ENCODE data around the gene GRWD1.
A peak's percentile ranks its signal among the peaks of the same experiment; 100 is the strongest.
"Not testable (repeated sequence)": the region's sequence is repeated elsewhere in the genome, so short reads cannot be mapped to it uniquely, and the experiment has no call there.

The GRWD1 gene

DNA sequence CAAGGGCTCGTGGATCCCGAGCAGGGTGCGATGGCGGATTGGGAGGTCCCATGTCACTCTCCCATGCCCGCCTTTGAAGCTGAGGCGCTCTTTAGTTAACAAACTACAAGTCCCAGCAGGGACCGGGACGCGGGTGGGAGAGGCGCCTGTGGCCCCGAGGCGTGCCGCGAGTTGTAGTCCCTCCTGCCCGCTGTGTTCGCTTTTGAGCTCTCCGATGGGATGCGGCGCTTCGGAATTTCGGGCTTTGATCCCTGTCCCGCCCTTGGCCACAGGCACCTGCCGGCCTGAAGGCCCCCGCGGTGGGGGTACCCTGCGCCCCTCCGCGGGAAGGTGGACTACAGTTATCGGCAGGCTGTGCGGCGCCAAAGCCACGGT, 34.4 kb downstream of the GRWD1 start:
- peak; percentile 13 for DNase-seq (ENCODE audit: low read depth)

DNA sequence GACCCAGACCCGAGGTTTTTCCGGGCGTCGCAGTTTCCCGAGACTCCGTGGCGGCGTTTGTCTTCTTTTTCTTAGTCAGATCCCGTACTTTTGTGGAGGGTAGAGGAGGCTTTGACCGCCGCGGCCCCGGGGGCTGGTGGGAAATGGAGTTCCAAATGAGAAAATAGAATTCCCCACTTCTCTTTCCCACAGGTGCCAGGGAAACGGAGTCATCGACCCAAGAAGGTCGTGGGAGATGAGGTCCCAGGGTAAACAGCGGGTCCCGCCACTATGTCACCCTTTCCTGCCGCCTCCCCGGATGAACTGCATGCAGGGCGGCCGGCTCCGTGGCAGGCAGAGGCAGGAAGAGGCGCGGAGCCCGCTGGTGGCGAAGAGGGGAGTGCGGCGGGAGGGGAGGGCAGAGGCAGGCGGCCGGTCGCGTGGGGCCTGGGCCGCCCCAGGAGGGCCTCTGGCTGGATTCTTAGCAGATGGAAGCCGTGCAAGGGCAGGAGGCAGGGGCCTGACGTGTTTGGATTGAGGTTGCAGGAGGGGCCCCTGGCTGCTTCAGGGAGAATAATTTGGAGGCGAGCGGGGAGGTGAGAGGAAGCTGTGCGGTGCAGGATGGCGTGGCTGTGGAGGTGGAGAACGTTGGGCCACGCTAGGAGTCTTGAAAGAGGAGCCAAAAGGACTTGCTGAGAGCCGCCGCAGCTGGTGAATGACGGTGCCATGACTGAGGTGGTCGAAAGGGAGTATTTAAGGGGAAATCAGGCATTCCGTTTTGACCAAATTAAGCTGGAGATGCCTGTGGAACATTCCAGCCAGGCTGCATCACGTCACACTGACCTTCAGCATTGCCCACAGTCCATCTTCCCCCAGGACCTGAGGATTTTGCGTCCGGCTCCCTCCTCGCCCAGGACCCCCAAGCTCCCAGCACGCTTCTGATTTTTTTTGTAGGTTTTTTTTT, 35.0 kb downstream of the GRWD1 start:
- DNase-seq (ENCODE audit: low read depth), result peak; percentile 29

DNA sequence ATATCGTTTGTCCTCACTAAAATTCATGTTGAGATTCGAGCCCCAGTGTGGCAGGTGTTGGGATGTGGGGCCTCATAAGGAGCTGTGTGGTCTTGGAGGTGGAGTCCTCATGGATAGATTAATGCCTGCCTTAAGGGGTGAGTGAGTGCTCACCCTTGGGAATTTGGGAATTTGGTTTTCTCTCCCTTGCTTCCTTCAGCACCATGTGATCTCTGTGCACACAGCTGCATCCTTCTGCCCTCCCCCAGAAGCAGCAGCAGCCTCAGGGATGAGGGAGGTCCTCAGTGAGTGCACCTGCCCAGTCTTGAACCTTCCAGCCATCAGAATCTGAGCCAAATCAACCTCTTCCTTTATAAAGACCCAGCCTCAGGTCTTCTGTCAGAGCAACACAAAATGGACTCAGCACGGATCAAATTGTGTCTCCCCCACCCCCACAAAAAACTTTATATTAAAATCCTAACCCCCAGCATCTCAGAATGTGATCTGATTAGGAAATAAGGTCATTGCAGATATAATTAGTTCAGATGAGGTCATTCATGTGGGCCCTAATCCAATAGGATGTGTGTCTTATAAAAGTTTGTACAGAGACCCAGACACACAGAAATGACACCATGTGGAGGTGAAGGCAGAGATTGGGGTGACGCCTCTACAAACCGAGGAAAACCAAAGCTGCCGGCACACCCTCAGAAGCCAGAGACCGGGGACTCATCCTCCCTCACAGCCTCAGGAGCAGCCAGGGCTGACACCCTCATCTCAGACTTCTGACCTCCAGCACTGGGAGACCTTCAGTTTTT, 36.3 kb downstream of the GRWD1 start:
- no peak for DNase-seq (ENCODE audit: low read depth)

DNA sequence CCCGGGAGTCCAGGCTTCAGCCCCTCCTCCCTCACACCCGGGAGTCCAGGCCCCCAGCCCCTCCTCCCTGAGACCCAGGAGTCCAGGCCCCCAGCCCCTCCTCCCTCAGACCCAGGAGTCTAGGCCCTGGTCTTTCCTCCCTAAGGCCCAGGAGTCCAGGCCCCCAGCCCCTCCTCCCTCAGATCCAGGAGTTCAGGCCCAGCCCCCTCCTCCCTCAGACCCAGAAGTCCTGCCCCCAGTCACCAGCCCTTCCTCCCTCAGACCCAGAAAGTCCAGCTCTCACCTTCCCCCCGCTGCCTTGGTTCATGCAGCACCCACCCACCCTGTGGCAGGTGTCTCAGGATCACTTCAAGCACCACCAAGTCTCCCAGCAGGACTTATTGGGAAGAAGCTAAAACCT, 37.5 kb downstream of the GRWD1 start:
- DNase-seq (ENCODE audit: low read depth), result no peak

DNA sequence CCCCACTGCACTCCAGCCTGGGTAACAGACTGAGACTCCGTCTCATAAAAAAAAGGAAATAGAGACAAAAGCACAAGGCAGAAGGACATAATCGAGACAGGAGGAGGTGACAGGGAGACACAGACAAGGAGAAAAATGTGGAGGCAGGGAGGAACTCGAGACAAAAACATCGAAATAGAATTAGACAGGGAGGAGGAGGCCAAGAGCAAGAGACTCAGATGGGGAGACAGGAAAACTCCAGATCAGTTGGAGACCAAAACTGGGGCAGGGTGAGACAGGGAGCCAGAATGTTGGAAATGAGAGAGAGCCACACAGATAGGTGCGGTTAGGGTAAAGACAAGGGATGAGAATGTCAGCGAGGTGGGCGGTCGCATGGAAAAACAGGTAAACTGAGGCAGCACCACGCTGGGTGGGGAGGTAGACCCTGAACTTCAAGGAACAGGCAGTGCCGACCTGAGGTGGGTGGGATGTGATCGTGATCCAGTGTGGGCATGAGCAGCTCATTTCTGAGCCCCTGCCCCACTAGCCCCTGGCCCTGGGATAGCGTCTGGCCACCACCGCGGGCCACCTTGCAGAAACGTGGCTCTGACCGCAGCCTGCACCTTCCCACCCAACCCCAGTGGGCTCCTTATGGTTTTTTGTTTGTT, 38.6 kb downstream of the GRWD1 start:
- no peak for DNase-seq (ENCODE audit: low read depth)

DNA sequence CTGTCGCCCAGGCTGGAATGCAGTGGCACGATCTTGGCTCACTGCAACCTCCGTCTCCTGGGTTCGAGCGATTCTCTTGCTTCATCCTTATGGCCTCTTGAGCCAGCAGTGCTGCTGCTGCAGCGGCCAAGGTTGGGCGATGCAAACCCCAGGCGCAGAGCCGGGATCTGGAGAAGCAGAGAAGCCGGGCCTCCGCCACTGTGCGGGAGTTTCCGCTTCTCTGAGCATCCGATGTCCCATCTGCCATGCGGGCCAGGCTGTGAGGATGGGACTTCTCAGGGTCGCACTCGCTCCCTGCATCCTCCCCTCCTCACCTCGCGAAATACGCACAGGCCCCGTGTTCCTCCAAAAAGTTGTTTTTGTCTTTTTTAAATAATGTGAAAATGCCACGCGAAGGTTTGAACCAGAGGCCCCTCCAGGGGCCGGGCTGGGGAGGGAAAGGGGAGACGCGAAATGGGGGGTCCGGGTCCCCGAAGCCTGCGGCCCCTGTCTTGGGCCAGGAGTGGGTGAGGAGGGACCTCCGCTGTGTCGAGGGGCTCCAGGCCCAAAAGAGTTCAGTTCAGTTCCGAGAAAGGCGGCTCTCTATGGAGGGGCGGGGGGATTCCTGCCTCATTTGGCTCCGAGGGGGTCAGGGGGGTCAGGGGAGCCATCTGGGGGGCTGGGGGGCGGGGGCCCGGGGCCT, 39.3 kb downstream of the GRWD1 start:
- no peak for DNase-seq (ENCODE audit: low read depth)

DNA sequence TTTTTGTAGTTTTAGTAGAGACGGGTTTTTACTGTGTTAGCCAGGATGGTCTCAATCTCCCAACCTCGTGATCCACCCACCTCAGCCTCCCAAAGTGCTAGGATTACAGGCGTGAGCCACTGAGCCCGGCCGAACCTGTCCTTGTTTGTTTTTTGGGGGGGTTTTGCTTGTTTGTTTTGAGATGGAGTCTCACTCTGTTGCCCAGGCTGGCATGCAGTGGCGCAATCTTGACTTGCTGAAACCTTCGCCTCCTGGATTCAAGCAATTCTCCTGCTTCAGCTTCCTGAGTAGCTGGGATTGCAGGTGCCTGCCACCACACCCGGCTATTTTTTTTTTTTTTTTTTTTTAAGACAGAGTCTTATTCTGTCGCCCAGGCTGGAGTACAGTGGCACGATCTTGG, 40.9 kb downstream of the GRWD1 start:
- not testable (repeated sequence) for DNase-seq (ENCODE audit: low read depth)

DNA sequence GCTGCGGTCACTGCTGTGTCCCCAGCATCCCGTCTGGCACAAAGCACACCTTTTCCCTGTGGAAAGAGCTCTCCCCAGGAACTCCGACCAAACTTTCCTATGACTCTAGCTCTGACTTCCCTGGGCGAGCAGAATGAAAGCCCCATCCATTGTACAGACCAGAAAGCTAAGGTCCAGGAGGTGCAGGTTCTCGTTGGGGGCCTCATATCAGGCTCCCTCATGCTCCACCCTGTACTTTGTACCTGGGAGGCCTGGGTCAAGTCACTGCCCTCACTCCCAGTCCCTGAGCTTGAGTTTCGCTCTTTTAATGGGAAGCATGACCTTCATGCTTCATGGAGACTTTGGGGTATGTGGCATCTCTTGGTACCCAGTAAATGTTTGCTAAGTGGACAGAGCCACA, 41.8 kb downstream of the GRWD1 start:
- no peak for DNase-seq (ENCODE audit: low read depth)

DNA sequence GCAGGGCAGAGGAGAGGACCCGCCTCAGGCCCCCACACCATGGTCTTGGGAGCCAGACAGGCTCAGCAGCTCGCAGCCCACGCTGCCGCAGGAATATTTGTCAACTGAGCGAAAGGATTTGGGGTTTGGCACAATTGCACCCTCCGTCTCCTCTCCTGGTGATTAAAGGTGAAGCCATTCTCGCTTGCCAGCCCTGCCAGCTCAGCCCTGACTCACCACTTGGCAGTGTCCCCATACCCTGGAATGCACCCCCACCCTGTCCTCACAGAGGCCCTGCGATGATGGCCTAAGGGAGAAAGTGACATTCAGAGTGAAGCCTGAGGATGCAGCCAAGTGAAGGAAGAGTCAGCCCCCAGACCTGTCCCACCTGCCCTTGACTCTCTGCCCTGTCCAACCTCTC, 42.2 kb downstream of the GRWD1 start:
- no peak for DNase-seq (ENCODE audit: low read depth)

DNA sequence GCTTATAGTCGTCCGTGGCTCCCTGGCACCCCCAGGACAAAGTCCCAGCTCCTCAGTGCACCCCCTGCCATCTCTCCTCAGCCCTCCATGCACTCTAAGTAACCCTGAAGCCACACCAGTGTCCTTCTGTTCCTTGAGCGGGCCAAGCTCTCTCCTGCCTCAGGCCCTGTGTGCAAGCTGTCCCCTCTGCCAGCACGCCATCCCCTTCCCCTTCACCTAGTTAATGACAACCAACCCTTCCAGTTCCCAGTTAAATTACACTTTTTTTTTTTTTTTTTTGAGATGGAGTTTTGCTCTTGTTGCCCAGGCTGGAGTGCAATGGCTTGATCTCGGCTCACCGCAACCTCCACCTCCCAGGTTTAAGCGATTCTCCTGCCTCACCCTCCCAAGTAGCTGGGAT, 42.7 kb downstream of the GRWD1 start:
- not testable (repeated sequence) for DNase-seq (ENCODE audit: low read depth)

DNA sequence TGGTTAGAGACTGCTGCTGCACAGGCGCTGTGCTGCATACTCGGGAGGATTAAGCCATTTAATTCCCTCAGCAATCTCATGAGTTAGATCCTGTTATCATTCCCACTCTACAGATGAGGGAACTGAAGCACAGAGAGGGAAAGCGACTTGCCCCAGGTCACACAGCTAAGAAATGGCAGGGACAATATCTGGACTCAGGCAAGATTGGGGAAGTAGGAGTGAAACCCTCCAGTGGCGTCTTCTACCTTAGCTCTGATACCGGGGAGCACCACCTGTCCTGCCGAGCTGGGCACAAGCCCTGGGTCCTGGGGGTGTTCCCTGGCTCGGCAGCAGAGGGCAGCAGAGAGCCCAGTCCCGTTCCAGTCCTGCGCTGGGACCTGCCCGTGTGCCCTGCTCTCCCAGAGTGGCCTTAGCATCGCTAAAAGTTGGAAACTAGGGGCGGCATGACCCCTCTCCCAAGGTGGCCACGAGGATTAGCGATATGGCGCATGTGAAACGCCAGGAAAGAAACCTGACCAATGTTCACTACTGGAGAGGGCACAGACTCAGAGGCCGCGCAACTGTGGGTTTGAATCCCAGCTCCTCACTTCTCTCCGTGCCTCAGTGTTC, 43.9 kb downstream of the GRWD1 start:
- DNase-seq (ENCODE audit: low read depth), result peak; percentile 75

DNA sequence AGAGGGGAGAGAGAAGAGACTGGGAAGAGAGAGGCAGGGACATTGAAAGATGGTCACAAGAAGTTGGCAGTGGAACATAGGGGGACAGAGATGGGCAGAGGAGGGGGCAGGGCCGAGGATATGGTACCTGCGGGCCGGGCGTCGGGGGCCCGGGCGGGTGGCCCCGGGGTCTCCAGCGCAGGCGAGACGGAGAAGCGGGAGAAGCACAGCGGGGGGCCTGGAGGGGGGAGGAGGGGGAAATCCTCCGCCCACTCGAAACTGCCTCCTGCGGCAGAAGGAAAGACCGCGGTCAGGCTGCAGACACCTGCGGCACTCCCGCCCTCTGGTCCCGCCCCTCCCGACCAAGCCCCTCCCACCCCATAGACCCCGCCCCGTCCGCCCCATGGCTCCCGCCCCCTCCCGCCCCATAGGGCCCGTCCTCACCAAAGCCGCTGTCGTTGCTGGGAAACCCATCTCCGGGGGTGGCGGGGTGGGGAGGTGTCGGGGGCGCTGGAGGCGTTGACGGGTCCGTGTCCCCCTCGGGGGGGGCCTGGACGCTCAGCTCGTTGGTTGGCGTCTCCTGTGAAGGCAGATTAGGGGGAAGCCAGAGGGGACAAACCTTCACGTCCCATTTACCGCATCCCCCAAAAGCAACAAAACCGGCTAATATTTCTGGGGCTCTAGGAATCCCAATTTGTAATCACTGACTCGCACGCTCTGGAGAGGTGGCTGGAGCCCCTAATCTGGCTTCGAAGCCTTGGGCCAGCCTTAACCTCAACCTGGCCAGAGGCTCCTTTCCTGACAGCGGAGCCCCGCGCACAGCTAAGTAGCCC, 45.4 kb downstream of the GRWD1 start:
- DNase-seq (ENCODE audit: low read depth), result peak; percentile 44

DNA sequence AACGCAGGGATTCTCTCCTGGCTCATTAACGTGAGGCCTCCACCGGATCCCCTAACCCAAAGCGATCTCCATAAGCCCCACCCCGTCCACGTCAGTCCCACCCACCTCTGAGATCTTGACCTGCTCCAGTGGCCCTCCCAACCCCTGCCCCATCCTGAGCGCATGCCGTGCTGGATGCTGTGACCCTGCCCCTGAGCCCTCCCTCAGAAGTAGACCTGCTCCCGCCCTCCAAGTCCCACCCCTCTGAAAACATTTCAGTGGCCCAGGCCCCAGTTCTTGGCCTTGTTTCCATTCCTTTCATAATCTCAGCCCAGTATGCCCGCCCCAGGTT, 46.0 kb downstream of the GRWD1 start:
- DNase-seq (ENCODE audit: low read depth), result no peak

DNA sequence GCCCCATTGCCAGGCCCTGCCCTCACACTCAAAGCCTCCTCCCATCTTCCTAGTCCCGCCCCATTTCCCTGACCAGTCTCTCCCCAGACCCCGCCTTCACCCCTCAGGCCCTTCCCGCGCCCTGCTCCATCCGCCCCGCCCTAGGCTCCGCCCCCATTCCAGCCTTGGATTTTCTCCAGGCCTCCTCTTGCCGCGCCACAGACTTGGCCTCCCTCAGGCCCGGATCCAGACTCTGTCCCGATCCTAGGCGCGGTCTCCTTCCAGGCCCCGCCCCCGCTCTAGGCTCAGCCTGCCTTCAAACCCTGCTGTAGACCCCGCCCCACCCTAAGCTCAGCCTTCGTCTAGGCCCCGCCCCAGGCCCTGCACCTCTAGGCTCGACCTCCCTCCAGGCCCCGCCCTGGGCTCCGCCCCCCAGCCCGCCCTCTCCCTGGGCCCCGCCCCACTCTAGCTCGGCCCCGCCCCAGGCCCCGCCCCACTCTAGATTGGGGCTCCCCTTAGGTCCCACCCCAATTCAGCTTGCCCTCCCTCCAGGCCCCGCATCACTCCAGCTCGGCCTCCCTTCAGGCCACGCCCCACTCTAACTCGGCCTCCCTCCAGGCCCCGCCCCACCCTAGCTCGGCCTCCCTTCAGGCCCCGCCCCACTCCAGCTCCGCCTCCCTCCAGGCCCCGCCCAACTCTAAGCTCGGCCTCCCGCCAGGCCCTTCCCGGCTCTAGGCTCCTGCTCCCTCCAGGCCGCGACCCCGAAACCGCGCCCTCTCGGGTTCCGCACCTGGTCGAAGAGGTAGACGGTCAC, 47.3 kb downstream of the GRWD1 start:
- DNase-seq (ENCODE audit: low read depth), result peak; percentile 69

DNA sequence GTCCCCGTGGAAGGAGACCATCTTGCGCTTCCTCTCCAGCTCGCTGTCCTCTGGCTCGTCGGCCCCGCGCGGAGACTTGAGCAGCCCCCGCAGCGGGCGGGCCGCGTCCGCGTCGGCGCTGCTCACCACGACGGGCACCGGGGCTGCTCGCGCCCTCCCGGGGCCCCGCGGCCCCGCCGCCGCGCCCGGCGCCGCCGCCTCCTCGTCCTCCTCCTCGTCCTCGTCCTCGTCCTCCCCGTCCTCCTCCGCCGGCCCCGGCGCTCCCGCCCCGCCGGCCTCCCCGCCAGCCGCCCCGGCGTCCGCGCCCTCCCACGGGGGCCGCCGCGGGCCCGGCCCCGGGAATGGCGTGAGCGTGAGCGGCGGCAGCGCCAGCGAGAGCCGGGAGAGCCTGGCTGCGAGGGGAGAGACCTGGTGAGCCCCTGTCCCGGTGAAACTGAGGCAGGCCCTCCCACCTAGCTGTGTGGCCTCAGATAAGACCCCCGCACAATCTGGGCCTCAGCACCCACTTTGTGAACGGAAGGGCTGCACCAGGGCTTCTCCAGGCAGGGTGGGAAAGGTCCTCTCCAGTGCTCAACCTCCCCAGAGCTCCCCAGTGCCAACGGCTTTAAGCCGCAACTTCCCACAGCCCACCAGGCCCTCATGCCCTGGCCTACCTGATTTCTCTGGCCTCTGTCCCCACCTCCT, 48.1 kb downstream of the GRWD1 start:
- no peak for DNase-seq (ENCODE audit: low read depth)

DNA sequence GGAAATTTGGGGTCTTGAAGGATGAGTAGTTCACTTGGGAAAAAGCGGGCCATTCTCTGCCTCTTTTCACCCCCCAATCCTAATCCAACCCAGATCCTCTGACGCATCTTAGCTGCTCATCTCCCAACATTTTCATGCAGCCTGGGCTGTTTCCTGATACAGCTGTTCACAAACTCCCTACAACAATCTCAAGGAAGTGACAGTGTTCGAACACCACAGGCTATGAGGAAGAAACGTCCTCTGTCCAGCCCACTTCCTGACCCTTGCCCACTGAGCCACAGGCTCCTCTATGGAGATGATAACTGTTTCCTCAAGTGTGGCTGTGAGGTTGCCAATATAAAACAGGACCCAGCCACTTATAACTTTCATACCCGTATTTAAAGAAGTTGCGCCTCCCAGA, 49.6 kb downstream of the GRWD1 start:
- no peak for DNase-seq (ENCODE audit: low read depth)

DNA sequence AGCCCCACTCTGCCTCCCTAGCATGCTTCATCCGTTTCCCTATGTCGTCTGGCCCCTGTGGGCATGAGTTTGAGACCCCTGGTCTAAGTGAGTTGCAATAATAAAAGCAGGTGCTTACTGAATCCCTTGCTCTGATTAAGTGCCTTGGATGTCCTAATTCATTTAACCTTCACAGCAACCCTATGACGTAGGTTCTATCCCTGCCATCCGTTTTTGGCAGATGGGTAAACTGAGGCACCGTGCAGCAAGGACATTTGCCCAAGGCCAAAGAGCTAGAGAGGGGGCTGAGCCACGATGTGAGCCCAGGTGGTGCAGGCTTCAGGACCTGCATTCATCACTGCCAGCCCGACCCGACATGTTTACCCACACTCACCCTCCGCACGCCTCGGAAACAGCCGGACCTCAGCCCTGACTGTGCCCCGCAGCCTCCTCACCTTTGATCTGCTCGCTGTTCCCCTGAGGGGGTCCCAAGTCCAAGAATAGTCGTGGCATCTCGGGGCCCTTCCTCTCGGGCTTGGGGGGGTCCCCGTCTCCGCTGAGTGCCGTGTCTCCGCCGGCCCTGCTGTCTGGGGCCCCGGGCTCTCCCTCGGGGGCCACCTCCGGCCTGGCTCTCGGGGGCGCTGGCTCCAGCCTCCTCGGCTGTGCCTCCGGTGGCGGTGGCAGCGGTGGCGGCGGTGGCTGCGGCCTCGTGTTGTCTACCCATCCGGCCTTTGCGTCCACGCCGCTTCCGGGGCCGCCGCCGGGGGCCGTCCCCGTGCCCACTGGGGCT, 51.4 kb downstream of the GRWD1 start:
- DNase-seq (ENCODE audit: low read depth), result no peak

DNA sequence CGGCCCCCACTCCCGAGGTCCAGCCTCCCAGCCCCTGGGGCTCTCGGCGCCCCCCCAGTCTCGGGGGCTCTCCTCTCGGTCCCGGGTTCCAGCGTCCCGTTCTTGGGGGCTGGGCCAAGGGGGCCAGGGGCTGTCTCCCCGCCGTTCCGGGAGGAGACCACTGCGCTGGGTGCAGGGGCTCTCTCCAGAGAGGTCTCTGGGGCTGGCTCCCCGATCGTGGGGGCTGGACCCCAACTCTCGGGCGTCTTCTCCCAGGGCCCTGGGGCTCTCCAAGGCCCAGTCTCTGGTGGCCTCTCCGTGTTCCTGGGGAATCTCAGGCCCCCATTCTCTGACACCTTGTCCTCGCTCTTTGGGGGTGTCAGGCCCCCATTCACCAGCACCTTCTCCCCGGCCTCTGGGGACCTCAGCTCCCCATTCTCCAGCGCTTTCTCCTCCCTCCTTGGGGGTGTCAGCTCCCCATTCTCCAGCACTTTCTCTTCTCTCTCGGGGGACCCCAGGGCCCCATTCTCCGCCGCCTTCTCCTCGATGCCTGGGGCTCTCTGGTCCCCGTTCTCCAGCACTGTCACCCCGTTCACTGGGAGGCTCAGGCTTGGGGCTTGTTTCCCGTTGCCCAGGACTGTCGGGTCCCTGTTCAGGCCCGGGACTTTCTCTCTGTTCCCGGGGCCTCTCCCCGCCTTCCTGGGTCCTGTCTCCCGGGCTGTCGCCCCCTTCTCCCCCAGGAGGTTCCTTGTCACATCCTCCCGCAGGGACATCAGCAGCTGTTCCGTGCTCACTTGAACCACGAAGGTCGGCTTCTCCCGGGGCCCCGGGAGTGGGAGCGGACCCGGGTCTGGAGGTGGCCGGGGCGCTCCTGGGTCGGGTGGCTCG, 52.2 kb downstream of the GRWD1 start:
- no peak for DNase-seq (ENCODE audit: low read depth)

All from activated T-cell treated with anti-CD3 and anti-CD28 coated beads for 24 hours (primary cell).